ENCODE measurements around the gene EEF2. TPM values are rescaled to one million over a fixed set of nuclear protein-coding genes. Genes with fewer than 3 reads are reported as not detected.
A peak's percentile ranks its signal among the peaks of the same experiment; 100 is the strongest.

EEF2 gene
- total RNA-seq, 1 donor from 2014 or later = 1,960 TPM

DNA sequence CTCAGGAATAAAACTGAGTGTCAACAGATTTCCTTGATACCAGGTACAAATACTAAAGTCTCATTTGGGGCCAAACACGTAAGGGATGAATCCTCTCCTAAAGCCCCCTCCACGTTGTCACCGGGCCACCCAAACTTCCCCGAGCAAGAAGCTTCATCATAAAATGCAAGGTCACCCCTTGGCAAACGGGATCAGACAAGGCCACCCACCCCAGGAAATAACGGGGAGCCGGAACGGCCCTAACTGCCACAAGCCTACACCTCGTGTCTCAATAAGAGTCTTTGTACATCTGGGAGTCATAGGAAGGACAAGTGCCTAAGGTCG is 717 bp downstream of the EEF2 start:
- Histone ChIP-seq H3K9me3 (no peaks in the 10 kb centered on the region), H3K4me3 (peak overlapping the region; percentile 91), H3K27me3 (no peaks in the 10 kb centered on the region), H3K4me1 (peaks cover 35% of the 10 kb centered on the region), H3K27ac (peak overlapping the region; percentile 94), H3K36me3 (peaks cover 47% of the 10 kb centered on the region)
- ATAC-seq (no peak), DNase-seq (no peak)
- TF ChIP-seq, protein P1, sequence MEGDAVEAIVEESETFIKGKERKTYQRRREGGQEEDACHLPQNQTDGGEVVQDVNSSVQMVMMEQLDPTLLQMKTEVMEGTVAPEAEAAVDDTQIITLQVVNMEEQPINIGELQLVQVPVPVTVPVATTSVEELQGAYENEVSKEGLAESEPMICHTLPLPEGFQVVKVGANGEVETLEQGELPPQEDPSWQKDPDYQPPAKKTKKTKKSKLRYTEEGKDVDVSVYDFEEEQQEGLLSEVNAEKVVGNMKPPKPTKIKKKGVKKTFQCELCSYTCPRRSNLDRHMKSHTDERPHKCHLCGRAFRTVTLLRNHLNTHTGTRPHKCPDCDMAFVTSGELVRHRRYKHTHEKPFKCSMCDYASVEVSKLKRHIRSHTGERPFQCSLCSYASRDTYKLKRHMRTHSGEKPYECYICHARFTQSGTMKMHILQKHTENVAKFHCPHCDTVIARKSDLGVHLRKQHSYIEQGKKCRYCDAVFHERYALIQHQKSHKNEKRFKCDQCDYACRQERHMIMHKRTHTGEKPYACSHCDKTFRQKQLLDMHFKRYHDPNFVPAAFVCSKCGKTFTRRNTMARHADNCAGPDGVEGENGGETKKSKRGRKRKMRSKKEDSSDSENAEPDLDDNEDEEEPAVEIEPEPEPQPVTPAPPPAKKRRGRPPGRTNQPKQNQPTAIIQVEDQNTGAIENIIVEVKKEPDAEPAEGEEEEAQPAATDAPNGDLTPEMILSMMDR (IDR thresholded peaks at IDR 0.05) = no peak
- intact Hi-C loops (cut with DNase I) = no loop called here

DNA sequence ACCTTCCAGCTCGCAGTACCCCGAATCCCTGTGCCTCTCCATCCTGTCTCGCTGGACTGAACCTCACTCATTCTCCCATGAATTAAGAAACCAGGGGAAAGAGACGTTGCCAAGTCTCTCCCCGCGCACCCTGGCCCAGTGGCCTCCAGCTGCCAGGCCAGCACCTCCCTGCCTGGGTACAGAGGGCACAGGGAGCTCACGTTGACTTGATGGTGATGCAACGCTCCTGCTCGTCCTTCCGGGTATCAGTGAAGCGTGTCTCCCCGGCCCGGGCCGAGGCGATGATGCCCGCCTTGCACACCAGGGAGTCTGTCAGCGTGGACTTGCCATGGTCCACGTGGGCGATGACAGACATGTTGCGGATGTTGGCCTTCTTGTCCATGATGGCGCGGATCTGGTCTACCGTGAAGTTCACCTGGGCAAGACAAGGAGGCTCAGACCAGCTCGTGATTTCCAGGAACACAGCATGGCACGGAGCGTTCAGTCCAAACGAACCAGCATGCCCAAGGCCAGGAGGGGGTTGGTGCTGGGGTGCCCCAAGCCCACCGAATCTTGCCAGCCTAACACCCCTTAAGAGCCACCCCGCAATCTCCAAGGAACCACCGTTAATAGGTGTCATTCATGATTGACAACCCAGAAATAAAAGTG is 1.2 kb downstream of the EEF2 start:
- intact Hi-C loops (cut with DNase I) = no loop called here
- ATAC-seq = peak; percentile 2
- Histone ChIP-seq H3K36me3 (peaks cover 52% of the 10 kb centered on the region), H3K27ac (peak overlapping the region; percentile 94), H3K27me3 (no peaks in the 10 kb centered on the region), H3K9me3 (no peaks in the 10 kb centered on the region), H3K4me1 (peaks cover 35% of the 10 kb centered on the region), H3K4me3 (peak overlapping the region; percentile 91)
- TF ChIP-seq, protein P1 (IDR thresholded peaks at IDR 0.05) = no peak
- peak; percentile 74 for DNase-seq

DNA sequence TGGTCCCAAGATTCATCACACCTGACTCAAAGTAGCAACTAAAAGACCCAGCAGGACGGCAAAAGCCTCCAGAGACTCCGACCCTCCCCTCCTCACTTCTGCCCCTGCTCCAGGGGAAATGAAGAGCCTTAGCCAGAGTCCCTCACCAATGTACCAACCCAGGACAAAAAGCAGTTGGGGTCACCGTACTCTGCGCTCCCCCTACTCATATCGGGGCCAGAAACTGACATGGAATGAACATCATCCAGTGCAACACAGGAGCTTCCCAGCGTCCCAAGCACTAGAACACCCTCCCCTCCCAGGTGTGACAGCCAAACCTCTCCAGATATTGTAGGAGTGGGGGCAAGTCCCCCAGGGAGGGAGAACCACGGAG is 1.7 kb downstream of the EEF2 start:
- TF ChIP-seq, protein P1 (IDR thresholded peaks at IDR 0.05) = no peak
- Histone ChIP-seq H3K27me3 (no peaks in the 10 kb centered on the region), H3K4me3 (peak overlapping the region; percentile 91), H3K36me3 (peaks cover 57% of the 10 kb centered on the region), H3K4me1 (peaks cover 35% of the 10 kb centered on the region), H3K9me3 (no peaks in the 10 kb centered on the region), H3K27ac (peak overlapping the region; percentile 94)
- DNase-seq (no peak), ATAC-seq (no peak)
- intact Hi-C loops (cut with DNase I) = no loop called here

DNA sequence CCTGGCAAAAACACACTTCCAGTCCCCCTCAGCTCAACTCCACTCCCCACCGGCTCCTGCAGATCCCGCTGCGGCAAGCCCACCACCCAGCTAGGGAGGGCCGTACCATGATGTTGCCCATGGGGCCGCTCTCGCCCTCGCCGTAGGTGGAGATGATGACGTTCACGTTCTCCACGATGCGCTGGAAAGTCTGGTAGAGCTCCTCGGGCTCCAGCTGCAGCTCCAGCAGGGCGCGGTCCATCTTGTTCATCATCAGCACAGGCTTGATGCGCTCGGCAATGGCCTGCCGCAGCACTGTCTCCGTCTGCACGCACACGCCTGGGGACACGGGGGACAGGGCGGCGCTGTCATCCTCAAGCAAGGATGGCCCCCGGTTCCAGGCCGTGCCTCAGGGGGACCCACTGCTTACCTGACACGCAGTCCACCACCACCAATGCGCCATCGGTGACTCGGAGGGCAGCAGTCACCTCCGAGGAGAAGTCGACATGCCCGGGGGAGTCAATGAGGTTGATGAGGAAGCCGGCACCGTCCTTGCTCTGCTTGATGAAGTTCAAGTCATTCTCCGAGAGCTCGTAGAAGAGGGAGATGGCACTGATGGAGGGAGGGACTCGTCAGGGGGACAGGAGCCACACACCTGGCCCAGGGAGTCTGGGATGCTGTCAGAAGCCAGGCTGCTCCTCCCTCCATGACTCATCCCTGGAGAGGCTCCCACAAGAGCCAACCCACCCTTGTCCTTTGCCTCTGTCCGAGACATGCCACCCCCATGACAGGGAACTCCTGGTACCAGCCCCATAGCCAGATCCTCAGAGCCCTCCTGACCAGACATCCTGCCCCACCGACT is 2.3 kb downstream of the EEF2 start:
- H3K9me3 ChIP-seq = no peaks in the 10 kb centered on the region
- H3K4me3 ChIP-seq = no peak overlapping the region
- H3K4me1 ChIP-seq = peaks cover 35% of the 10 kb centered on the region
- ATAC-seq = no peak
- TF ChIP-seq, protein P1 (IDR thresholded peaks at IDR 0.05) = no peak
- peaks cover 63% of the 10 kb centered on the region for H3K36me3 ChIP-seq
- no peak overlapping the region for H3K27ac ChIP-seq
- H3K27me3 ChIP-seq = no peaks in the 10 kb centered on the region
- DNase-seq = no peak
- intact Hi-C loops (cut with DNase I) = no loop called here

DNA sequence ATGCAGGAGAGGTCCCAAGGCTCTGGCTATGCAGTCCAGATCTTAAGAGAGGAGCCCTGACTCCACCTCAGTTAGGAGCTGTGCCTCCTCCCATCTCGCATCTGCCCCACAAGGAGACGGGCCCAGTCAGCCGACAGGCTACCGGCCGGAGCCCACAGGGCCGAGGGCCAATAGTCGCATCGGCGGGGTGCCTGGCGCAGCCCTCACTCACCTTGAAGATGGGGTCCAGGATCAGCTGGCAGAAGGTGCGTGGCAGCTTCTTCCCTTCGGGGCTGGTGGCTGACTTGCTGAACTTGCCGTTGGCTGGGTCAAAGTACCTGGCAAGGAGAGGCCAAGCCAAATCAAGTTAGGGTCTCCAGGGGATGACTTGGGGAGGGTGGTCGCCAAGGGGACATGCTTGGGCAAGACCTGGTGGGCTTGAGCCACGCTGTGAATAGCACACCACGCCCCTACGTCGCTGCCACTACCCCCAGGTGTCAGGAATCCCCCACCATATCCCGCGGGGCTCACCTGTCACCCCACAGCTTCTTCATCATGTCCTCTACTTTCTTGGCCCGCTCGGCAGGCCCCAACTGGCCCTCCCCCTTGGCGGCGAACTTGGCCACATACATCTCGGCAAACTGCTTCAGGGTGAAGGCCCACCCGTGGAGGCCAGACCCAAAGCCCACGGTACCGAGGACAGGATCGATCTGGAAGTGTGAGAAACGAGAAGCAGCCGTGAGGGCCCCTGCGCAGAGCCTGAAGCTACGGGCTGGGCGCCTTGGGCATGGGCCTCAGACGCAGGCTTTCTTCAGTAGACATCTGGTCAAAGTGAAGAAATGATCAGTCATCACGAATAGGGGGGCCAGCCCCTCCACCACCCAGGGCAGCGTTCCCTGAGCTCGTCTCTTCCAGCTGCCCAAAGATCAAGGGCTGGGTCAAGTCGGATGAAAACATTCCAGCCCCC is 3.3 kb downstream of the EEF2 start:
- no peaks in the 10 kb centered on the region for H3K9me3 ChIP-seq
- peaks cover 72% of the 10 kb centered on the region for H3K36me3 ChIP-seq
- TF ChIP-seq, protein P1 (IDR thresholded peaks at IDR 0.05) = no peak
- DNase-seq = no peak
- no peaks in the 10 kb centered on the region for H3K27me3 ChIP-seq
- ATAC-seq = no peak
- intact Hi-C loops (cut with DNase I) = no loop called here
- H3K4me3 ChIP-seq = no peak overlapping the region
- no peak overlapping the region for H3K27ac ChIP-seq
- peaks cover 27% of the 10 kb centered on the region for H3K4me1 ChIP-seq

All from upper lobe of right lung (tissue), 1 donor.